Left forelimb (tissue), 1 donor: ENCODE measurements around the gene DNER.

Experiments used
- DNase-seq: peaks from one replicate; pipeline ENCODE4 v3.0.0-alpha.2; 2018; ENCODE audit warnings: low spot score

The DNER gene

GRCh38 chr2:229669841-229670240, 44.5 kb downstream of the DNER start:
- DNase-seq, result no peak

GRCh38 chr2:229666811-229667210, 47.5 kb downstream of the DNER start:
- DNase-seq, result no peak

GRCh38 chr2:229665158-229665557, 49.2 kb downstream of the DNER start:
- no peak for DNase-seq

DNA sequence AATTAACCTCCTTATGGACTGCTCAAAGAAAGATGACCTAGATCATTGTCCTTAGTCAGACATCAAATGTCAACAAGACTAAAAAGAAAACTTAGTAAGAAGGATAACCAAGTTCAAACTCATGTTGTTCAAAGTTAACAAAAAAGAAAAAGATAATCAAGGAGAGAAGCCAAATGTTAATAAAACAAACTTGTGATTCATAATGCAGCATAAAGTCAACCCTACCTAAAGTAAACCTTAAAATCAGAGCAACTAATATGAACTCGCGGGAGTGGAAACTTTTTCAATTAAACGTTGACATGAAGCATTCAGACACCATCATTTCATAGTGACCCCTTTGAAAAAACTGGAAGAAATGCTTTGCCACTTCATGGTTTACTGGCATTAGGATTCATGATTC, 52.9 kb downstream of the DNER start:
- no peak for DNase-seq

DNA sequence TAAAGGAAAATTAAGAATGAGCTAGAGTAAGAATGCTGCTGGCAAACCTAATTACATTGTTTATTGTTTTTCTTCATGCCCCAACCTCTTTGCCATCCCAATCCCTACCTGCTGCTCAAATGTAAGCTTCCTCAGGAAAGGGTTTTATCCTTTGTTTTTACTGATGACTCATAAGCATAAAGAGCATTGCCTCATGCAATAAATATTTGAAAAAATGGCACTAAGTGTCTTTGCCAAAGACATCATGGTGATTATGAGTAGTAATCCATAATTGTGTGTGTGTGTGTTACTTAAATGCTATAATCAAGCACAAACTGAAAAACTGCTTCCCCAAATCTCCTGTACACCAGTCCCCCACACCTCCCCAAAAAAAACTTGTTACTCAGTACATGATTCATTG, 53.4 kb downstream of the DNER start:
- no peak for DNase-seq

DNA sequence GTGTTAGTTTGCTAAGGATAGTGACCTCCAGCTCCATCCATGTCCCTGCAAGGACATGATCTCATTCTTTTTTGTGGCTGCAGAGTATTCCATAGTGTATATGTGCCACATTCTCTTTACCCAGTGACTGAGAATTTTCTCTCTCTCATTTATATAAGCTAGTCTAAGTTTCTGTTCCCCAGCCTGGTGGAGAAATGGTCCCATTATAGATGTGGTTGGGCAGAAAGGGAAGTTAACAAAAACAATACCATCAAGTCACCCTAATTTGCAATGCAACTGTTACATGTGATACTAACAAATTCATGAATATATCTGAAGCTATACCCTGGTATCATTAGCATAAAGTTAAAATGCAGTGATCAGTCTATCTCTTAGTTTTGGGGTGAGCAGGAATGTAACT, 54.0 kb downstream of the DNER start:
- DNase-seq, result no peak

GRCh38 chr2:229658004-229658403, 56.4 kb downstream of the DNER start:
- no peak for DNase-seq

- DNase-seq, result no peak
Measured at GRCh38 chr2:229654437-229654836, 59.9 kb downstream of the DNER start.

GRCh38 chr2:229653531-229653930, 60.8 kb downstream of the DNER start:
- no peak for DNase-seq

DNA sequence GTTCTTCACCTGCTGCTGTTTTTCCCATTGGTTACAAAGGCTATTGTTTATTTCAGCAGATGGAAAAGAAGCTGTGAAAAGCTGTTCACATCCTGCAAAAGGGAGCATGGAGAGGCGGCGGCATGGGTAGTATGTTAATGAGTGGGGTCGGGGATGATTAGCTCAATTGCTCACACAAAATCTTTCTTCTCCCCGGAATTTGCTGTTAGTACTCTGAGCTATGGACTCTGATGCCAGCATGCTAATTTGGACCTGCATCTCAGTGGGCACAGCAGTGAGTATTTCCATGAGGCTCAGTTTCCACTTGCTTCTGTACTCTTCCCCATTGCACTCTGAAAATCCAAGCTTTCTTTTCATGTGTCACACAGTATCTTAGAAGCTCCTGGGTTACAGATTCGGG, 61.6 kb downstream of the DNER start:
- DNase-seq, result no peak

GRCh38 chr2:229650901-229651300, 63.5 kb downstream of the DNER start:
- DNase-seq, result no peak

GRCh38 chr2:229650059-229650458, 64.3 kb downstream of the DNER start:
- no peak for DNase-seq

GRCh38 chr2:229646186-229646723, 68.1 kb downstream of the DNER start:
- no peak for DNase-seq

DNA sequence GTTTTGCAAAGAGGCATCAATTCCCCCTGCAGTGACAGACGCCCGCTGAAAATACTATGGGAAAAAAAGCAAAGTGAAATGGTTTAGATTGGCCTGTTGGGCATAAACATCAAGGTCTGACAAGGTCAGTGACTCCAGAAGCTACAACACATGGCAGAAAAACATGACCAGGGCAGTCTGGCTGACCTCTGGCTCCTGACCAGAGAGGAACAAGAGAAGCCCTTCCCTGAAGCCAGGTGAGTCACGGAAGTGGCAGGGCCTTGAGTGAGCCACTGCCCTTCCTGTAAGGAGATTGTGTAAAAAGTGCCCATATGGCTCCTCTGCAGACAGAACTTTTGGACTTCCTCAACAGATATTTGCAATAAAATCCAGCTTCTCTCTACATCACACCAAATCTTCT, 72.0 kb downstream of the DNER start:
- no peak for DNase-seq

- DNase-seq, result no peak
Measured at GRCh38 chr2:229641676-229642075, 72.7 kb downstream of the DNER start.

- DNase-seq, result no peak
Measured at GRCh38 chr2:229640636-229641035, 73.7 kb downstream of the DNER start.

DNA sequence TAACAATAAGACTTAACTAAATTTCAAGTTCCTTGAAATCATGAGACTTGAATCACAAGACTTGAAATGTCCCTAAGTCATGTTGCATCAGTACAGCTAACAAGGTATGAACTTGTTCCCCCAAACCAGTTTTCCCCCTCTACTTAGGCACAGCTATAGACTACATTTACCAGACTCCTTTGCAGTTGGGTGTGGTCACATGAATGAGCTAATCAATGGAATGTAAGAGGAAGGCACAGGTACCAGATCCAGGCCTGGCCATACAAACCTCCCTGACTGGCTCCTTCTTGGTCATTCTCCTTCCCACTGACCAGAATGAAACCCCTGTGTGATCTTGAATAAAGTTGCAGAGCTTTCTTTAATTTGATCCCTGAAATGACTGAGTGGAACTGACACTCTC, 77.8 kb downstream of the DNER start:
- no peak for DNase-seq

DNA sequence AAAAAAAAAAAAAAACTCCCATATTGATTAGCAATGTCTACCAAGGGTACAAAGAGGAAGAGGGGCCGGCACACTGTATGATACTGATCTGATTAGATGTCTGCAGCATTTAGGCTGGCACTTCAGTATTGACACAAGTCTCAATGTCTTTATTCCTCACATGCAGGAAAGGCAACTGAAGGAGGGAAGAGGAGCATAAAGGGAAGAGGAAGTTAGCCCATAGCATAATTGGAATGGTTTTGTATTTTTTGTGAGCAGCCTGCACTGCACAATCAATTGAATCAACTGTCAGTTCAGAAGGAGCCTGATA, 79.0 kb downstream of the DNER start:
- no peak for DNase-seq

DNA sequence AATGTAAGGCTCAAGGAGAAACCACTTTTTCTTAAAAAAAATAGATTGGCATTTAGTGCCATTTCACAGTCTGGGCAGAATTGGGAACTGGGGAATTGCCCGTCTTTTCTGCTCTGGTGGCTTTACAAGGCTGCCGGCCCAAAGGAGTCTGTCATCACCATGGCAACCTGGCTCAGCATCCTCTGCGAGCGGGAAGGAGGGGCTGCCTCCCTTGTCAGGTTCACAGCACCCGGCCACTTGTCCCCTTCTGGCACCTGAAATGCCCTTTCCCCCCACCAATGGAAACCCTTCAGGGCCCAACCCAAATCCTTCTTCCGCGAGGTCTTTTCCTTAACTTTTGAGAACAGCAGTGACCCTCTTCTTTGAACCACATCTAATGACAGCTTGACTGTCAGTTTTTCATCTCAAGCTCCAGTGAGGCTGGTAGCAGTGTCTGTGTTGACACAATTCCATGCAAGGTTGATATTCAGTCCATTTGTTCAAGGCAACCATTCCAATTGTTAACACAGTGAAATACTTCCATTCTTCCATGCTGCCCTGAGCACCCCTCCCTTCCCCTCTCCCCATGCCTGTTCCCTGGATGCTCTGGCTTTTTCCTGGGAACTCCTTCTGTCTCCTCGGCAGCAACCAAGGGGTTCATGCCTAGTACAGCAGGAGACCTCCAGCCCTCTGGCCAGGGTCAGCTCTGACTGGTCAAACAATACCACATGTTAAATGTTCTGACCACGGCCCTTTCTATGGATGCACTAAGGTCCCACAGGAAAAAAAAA, 79.6 kb downstream of the DNER start:
- DNase-seq, result no peak

GRCh38 chr2:229633556-229633955, 80.8 kb downstream of the DNER start:
- DNase-seq, result no peak

DNA sequence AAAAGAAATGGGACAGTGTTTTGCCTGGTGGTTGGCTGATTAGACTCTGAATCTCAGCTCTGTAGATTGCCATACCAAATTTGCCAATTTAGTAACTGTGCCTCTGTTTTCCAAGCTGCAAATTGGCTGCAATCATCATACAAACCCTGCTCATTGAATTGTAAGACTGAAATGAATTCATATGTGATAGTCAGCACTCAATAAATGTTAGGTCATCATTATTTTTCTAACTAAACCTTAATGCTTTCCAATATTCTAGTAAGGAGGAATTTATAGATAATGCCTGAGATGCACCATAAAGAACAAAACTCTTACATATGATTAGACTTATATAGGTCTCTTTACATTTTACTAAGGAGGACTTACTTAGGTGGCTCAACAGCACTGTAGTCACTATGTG, 85.3 kb downstream of the DNER start:
- DNase-seq, result no peak

DNA sequence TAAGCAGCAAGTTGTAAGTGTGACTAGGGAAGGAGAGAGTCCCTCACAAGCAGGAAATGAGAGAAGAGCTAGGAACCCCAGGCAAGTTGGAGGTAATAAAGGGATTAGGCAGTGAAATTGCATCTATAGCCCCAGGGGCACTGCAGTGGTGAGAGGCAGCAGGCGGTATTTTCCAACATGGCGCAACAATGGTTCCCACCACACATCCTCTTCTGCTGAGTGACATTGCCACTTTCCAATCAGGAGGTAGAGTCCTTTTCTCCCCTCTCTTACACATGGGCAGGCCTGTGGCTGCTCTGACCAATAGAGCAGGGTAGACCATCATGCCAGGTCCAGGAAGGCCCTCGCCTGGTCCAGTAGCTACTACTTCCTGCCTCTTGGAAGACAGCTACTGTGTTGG, 86.6 kb downstream of the DNER start:
- DNase-seq, result no peak

DNA sequence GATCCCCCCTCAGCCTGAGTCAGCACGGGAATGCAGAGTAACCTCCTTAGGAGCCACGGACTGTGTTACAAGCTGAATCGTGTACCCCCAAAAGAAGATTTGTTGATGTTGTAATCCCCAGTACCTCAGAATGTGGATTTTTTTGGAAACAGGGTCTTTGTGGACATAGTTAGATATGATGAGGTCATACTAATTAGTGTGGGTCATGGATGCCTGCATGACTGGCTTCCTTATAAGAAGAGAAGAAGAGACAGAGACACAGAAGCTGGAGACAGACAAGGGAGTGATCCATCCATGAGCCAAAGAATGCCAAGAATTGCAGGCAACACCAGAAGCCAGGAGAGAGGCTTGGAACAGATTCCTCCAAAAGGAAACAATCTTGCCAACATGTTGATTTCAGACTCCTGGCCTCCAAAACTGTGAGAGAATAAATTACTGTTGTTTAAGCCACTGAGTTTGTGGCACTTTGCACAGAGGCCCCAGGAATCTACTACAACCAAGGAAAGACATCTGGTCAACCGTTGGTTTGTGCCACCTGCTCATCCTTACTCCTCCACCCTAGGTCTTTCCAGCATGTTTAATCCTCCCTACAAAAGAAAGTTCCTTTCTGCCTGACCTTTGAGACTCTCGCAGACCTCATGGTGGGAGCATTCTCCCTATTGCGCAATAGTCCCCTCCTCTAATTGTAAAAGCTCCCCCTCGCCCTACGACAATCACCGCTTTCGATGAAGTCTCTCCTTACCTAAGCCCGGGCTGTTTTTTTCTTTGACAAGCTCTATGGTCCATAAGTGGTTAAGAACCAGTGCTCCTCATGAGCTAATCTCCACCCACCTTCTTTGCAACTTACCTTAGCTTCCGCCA, 91.6 kb downstream of the DNER start:
- no peak for DNase-seq
